ENCODE data around the gene APEX2.

The APEX2 gene

GRCh38 chrX:54999717-55000598 is at the start of gene APEX2:
APEX2 (plus strand) TSS chrX:55000363; CDS start chrX:55000423, 60 bp downstream.
- peaks cover 21% of the 10 kb centered on the region for H3K4me1 ChIP-seq (ENCODE audit: insufficient read depth, low read length)
- ATAC-seq (ENCODE audit: insufficient read depth, low read depth) (peak; percentile 93), DNase-seq (peak; percentile 91)
- no peaks in the 10 kb centered on the region for H3K27me3 ChIP-seq (ENCODE audit: insufficient read depth, low read length, poor library complexity)
- H3K79me2 ChIP-seq (ENCODE audit: insufficient read depth, low read length): peaks cover 19% of the 10 kb centered on the region
- peaks cover 33% of the 10 kb centered on the region for H3K36me3 ChIP-seq (ENCODE audit: insufficient read depth, low read length)
- peak within 1 kb of the TSS; percentile 67 for H3K9ac ChIP-seq (ENCODE audit: low read depth, low read length)
- H3K27ac ChIP-seq (ENCODE audit: low read length): peak within 1 kb of the TSS; percentile 97
- H4K20me1 ChIP-seq (ENCODE audit: insufficient read depth, low read length): no peaks in the 10 kb centered on the region
- H2AFZ ChIP-seq (ENCODE audit: low read depth, low read length): peak within 1 kb of the TSS; percentile 82
- peak within 1 kb of the TSS; percentile 39 to 71 for H3K4me3 ChIP-seq (ENCODE audit: low read depth in 1 of 2, low read length in 2 of 2)
- H3K4me2 ChIP-seq (ENCODE audit: insufficient read depth, low read length): peak within 1 kb of the TSS; percentile 76
- H3K9me3 ChIP-seq (ENCODE audit: insufficient read depth, low read length, severe bottlenecking): no peaks in the 10 kb centered on the region
- no peak for TF ChIP-seq CTCF (IDR thresholded peaks at IDR 0.05; ENCODE audit: borderline replicate concordance, extremely low read depth, low read length, poor library complexity, severe bottlenecking)
- TF ChIP-seq EZH2 (IDR thresholded peaks at IDR 0.05; ENCODE audit: borderline replicate concordance, low read depth, low read length, severe bottlenecking): no peak

GRCh38 chrX:54950730-54951375 is 49.3 kb upstream of the APEX2 start:
- no peaks in the 10 kb centered on the region for H3K79me2 ChIP-seq (ENCODE audit: insufficient read depth, low read length)
- H3K4me2 ChIP-seq (ENCODE audit: insufficient read depth, low read length): no peak overlapping the region
- no peaks in the 10 kb centered on the region for H3K4me1 ChIP-seq (ENCODE audit: insufficient read depth, low read length)
- no peak overlapping the region for H3K27ac ChIP-seq (ENCODE audit: low read length)
- TF ChIP-seq EZH2 (IDR thresholded peaks at IDR 0.05; ENCODE audit: borderline replicate concordance, low read depth, low read length, severe bottlenecking) (no peak), CTCF (IDR thresholded peaks at IDR 0.05; ENCODE audit: borderline replicate concordance, extremely low read depth, low read length, poor library complexity, severe bottlenecking) (no peak)
- DNase-seq: no peak
- H2AFZ ChIP-seq (ENCODE audit: low read depth, low read length): no peak overlapping the region
- no peaks in the 10 kb centered on the region for H4K20me1 ChIP-seq (ENCODE audit: insufficient read depth, low read length)
- no peaks in the 10 kb centered on the region for H3K9me3 ChIP-seq (ENCODE audit: insufficient read depth, low read length, severe bottlenecking)
- H3K9ac ChIP-seq (ENCODE audit: low read depth, low read length): no peak overlapping the region
- H3K4me3 ChIP-seq (ENCODE audit: low read depth in 1 of 2, low read length in 2 of 2): no peak overlapping the region
- no peak for ATAC-seq (ENCODE audit: insufficient read depth, low read depth)
- H3K27me3 ChIP-seq (ENCODE audit: insufficient read depth, low read length, poor library complexity): no peaks in the 10 kb centered on the region
- H3K36me3 ChIP-seq (ENCODE audit: insufficient read depth, low read length): no peaks in the 10 kb centered on the region

- Histone ChIP-seq H3K79me2 (ENCODE audit: insufficient read depth, low read length) (no peaks in the 10 kb centered on the region), H3K4me2 (ENCODE audit: insufficient read depth, low read length) (no peak overlapping the region), H3K9me3 (ENCODE audit: insufficient read depth, low read length, severe bottlenecking) (no peaks in the 10 kb centered on the region), H2AFZ (ENCODE audit: low read depth, low read length) (no peak overlapping the region), H3K9ac (ENCODE audit: low read depth, low read length) (no peak overlapping the region), H3K4me1 (ENCODE audit: insufficient read depth, low read length) (no peaks in the 10 kb centered on the region), H3K27me3 (ENCODE audit: insufficient read depth, low read length, poor library complexity) (no peaks in the 10 kb centered on the region), H3K36me3 (ENCODE audit: insufficient read depth, low read length) (no peaks in the 10 kb centered on the region), H4K20me1 (ENCODE audit: insufficient read depth, low read length) (no peaks in the 10 kb centered on the region), H3K4me3 (ENCODE audit: low read depth in 1 of 2, low read length in 2 of 2) (no peak overlapping the region), H3K27ac (ENCODE audit: low read length) (no peak overlapping the region)
- no peak for TF ChIP-seq EZH2 (IDR thresholded peaks at IDR 0.05; ENCODE audit: borderline replicate concordance, low read depth, low read length, severe bottlenecking)
- TF ChIP-seq CTCF (IDR thresholded peaks at IDR 0.05; ENCODE audit: borderline replicate concordance, extremely low read depth, low read length, poor library complexity, severe bottlenecking): no peak
- no peak for ATAC-seq (ENCODE audit: insufficient read depth, low read depth)
- no peak for DNase-seq
Observed at GRCh38 chrX:54961750-54962149, 38.4 kb upstream of the APEX2 start.

Measured in DND-41 (cell line).